Activated CD4-positive, alpha-beta T cell treated with anti-CD3 and anti-CD28 coated beads for 36 hours (primary cell): ENCODE measurements around the gene SNX30. TPM values are rescaled to one million over a fixed set of nuclear protein-coding genes. Genes with fewer than 3 reads are reported as not detected.

Experiments
- ATAC-seq: fragments of 200-7000 bp; cut with Tn5 transposase; one replicate; pipeline ENCODE4 v1.10.0; 2021; ENCODE audit warnings: mild to moderate bottlenecking, moderate library complexity
- CTCF ChIA-PET: fragments of 350-600 bp; sonication (Branson Sonifier 250); formaldehyde crosslinking; loops from one replicate; lab custom pipeline; 2021; ENCODE audit warnings: antibody characterized with exemption; lab: Charles Lee
- POLR2A ChIA-PET: fragments of 350-600 bp; sonication (Branson Sonifier 250); formaldehyde crosslinking; loops from one replicate; lab custom pipeline; 2021; ENCODE audit warnings: antibody characterized with exemption, inconsistent platforms; lab: Charles Lee
- DNase-seq: peaks from one replicate; pipeline ENCODE4 v3.0.0-alpha.2; 2020
- H3K27ac Mint-ChIP-seq: one replicate; pipeline ENCODE4 v1.8.0; 2021; ENCODE audit warnings: mixed read lengths
- H3K27me3 Mint-ChIP-seq: one replicate; pipeline ENCODE4 v1.8.0; 2021; ENCODE audit warnings: mixed read lengths
- H3K36me3 Mint-ChIP-seq: one replicate; pipeline ENCODE4 v1.8.0; 2021; ENCODE audit warnings: low read depth, mixed read lengths
- H3K4me1 Mint-ChIP-seq: one replicate; pipeline ENCODE4 v1.8.0; 2021; ENCODE audit warnings: mixed read lengths
- H3K4me3 Mint-ChIP-seq: one replicate; pipeline ENCODE4 v1.8.0; 2021; ENCODE audit warnings: mild to moderate bottlenecking, moderate library complexity, mixed read lengths
- H3K9me3 Mint-ChIP-seq: one replicate; pipeline ENCODE4 v1.8.0; 2021; ENCODE audit warnings: low read depth, mixed read lengths
- intact Hi-C, 2 experiments: fragments of 100-400 bp; cut with DNase I in 1 of 2; cut with micrococcal nuclease in 1 of 2; formaldehyde crosslinking; loops; one replicate each; pipeline versions ENCODE4 v1.14.2 to v1.15.1; 2022 to 2024; cut with DNase I, micrococcal nuclease
- total RNA-seq, 2 experiments: library from RNA; stranded (reverse); gene quantifications; one replicate each; pipeline ENCODE4 v1.2.3, GENCODE V29; 2021

Gene SNX30
- total RNA-seq, 2 experiments from 2014 or later: 4.2 to 4.6 TPM

- Mint-ChIP-seq H3K27me3 (no peaks in the 10 kb centered on the region), H3K27ac (no peak overlapping the region), H3K9me3 (no peaks in the 10 kb centered on the region), H3K36me3 (no peaks in the 10 kb centered on the region), H3K4me1 (peaks cover 8% of the 10 kb centered on the region), H3K4me3 (no peak overlapping the region)
- no peak for DNase-seq
- ChIA-PET POLR2A (no interaction called here), CTCF (interaction anchor here (0.6 to 1.4 kb wide), 2 partner anchors 13 to 70 kb away, joined by 3 to 6 read pairs; no protein-coding TSS in a partner anchor)
- intact Hi-C loops: no loop called here
- ATAC-seq: no peak
Observed at GRCh38 chr9:112858625-112859147, 108.1 kb downstream of the SNX30 start.

- DNase-seq (no peak), ATAC-seq (no peak)
- ChIA-PET POLR2A (no interaction called here), CTCF (interaction anchor here (1.2 kb wide), 1 partner anchor 15 kb away, joined by 8 read pairs; no protein-coding TSS in a partner anchor)
- H3K36me3 Mint-ChIP-seq: no peaks in the 10 kb centered on the region
- H3K27me3 Mint-ChIP-seq: no peaks in the 10 kb centered on the region
- H3K27ac Mint-ChIP-seq: no peak overlapping the region
- intact Hi-C loops: no loop called here
- H3K4me1 Mint-ChIP-seq: peaks cover 13% of the 10 kb centered on the region
- no peaks in the 10 kb centered on the region for H3K9me3 Mint-ChIP-seq
- H3K4me3 Mint-ChIP-seq: no peak overlapping the region
Observed at GRCh38 chr9:112860451-112860850, 109.9 kb downstream of the SNX30 start.

GRCh38 chr9:112861155-112861554, 110.6 kb downstream of the SNX30 start:
- Mint-ChIP-seq H3K36me3 (no peaks in the 10 kb centered on the region), H3K9me3 (no peaks in the 10 kb centered on the region), H3K4me1 (peaks cover 13% of the 10 kb centered on the region), H3K27ac (no peak overlapping the region), H3K27me3 (no peaks in the 10 kb centered on the region), H3K4me3 (no peak overlapping the region)
- DNase-seq (no peak), ATAC-seq (no peak)
- intact Hi-C loops: no loop called here
- ChIA-PET CTCF (interaction anchor here (1.2 kb wide), 1 partner anchor 16 kb away, joined by 8 read pairs; no protein-coding TSS in a partner anchor), POLR2A (no interaction called here)

- DNase-seq (no peak), ATAC-seq (no peak)
- no peak overlapping the region for H3K4me3 Mint-ChIP-seq
- H3K9me3 Mint-ChIP-seq: no peaks in the 10 kb centered on the region
- no peaks in the 10 kb centered on the region for H3K36me3 Mint-ChIP-seq
- peaks cover 13% of the 10 kb centered on the region for H3K4me1 Mint-ChIP-seq
- H3K27ac Mint-ChIP-seq: no peak overlapping the region
- ChIA-PET CTCF (no interaction called here), POLR2A (no interaction called here)
- intact Hi-C loops: no loop called here
- no peaks in the 10 kb centered on the region for H3K27me3 Mint-ChIP-seq
Observed at GRCh38 chr9:112861638-112862555, 111.3 kb downstream of the SNX30 start.

GRCh38 chr9:112863214-112863613, 112.7 kb downstream of the SNX30 start:
- ChIA-PET CTCF (no interaction called here), POLR2A (no interaction called here)
- DNase-seq (no peak), ATAC-seq (no peak)
- no peaks in the 10 kb centered on the region for H3K9me3 Mint-ChIP-seq
- H3K27ac Mint-ChIP-seq: peak overlapping the region; percentile 30
- no peaks in the 10 kb centered on the region for H3K36me3 Mint-ChIP-seq
- H3K27me3 Mint-ChIP-seq: no peaks in the 10 kb centered on the region
- intact Hi-C loops: no loop called here
- no peak overlapping the region for H3K4me3 Mint-ChIP-seq
- H3K4me1 Mint-ChIP-seq: peaks cover 23% of the 10 kb centered on the region

GRCh38 chr9:112863746-112864145, 113.2 kb downstream of the SNX30 start:
- Mint-ChIP-seq H3K27ac (peak overlapping the region; percentile 27), H3K4me3 (no peak overlapping the region), H3K36me3 (peaks cover 3% of the 10 kb centered on the region), H3K4me1 (peaks cover 23% of the 10 kb centered on the region), H3K27me3 (no peaks in the 10 kb centered on the region), H3K9me3 (no peaks in the 10 kb centered on the region)
- no peak for DNase-seq
- ChIA-PET POLR2A (no interaction called here), CTCF (no interaction called here)
- peak; percentile 66 for ATAC-seq
- intact Hi-C loops: no loop called here

GRCh38 chr9:112864403-112864802, 113.8 kb downstream of the SNX30 start:
- ChIA-PET POLR2A (no interaction called here), CTCF (no interaction called here)
- intact Hi-C loops: no loop called here
- Mint-ChIP-seq H3K27ac (no peak overlapping the region), H3K4me1 (peaks cover 23% of the 10 kb centered on the region), H3K4me3 (no peak overlapping the region), H3K9me3 (no peaks in the 10 kb centered on the region), H3K36me3 (peaks cover 3% of the 10 kb centered on the region), H3K27me3 (no peaks in the 10 kb centered on the region)
- ATAC-seq (no peak), DNase-seq (no peak)

- H3K36me3 Mint-ChIP-seq: peaks cover 4% of the 10 kb centered on the region
- H3K4me1 Mint-ChIP-seq: peaks cover 23% of the 10 kb centered on the region
- no peaks in the 10 kb centered on the region for H3K9me3 Mint-ChIP-seq
- no peak for DNase-seq
- H3K27ac Mint-ChIP-seq: no peak overlapping the region
- ATAC-seq: no peak
- no peak overlapping the region for H3K4me3 Mint-ChIP-seq
- POLR2A ChIA-PET: no interaction called here
- CTCF ChIA-PET: interaction anchor here (0.7 kb wide), 1 partner anchor 451 kb away, joined by 3 read pairs; no protein-coding TSS in a partner anchor
- H3K27me3 Mint-ChIP-seq: no peaks in the 10 kb centered on the region
- intact Hi-C loops: no loop called here
Observed at GRCh38 chr9:112864982-112865381, 114.4 kb downstream of the SNX30 start.

GRCh38 chr9:112866662-112867274, 116.2 kb downstream of the SNX30 start:
- DNase-seq: no peak
- ChIA-PET CTCF (interaction anchor here (2.2 kb wide), 1 partner anchor 36 kb away, joined by 6 read pairs; no protein-coding TSS in a partner anchor), POLR2A (no interaction called here)
- peaks cover 8% of the 10 kb centered on the region for H3K36me3 Mint-ChIP-seq
- peaks cover 23% of the 10 kb centered on the region for H3K4me1 Mint-ChIP-seq
- no peak overlapping the region for H3K4me3 Mint-ChIP-seq
- H3K27ac Mint-ChIP-seq: no peak overlapping the region
- no peaks in the 10 kb centered on the region for H3K9me3 Mint-ChIP-seq
- no peak for ATAC-seq
- H3K27me3 Mint-ChIP-seq: no peaks in the 10 kb centered on the region
- intact Hi-C loops: no loop called here

- DNase-seq: peak; percentile 59
- POLR2A ChIA-PET: interaction anchor here (0.7 kb wide), 1 partner anchor 19 kb away, joined by 4 read pairs; no protein-coding TSS in a partner anchor
- peak; percentile 92 for ATAC-seq
- Mint-ChIP-seq H3K4me1 (peaks cover 23% of the 10 kb centered on the region), H3K27me3 (no peaks in the 10 kb centered on the region), H3K9me3 (no peaks in the 10 kb centered on the region), H3K27ac (peak overlapping the region; percentile 68), H3K4me3 (no peak overlapping the region), H3K36me3 (peaks cover 8% of the 10 kb centered on the region)
- intact Hi-C loops: no loop called here
- CTCF ChIA-PET: interaction anchor here (2.2 kb wide), 1 partner anchor 36 kb away, joined by 6 read pairs; no protein-coding TSS in a partner anchor
Observed at GRCh38 chr9:112867275-112867991, 116.9 kb downstream of the SNX30 start.

- DNase-seq (no peak), ATAC-seq (no peak)
- CTCF ChIA-PET: interaction anchor here (1.0 to 2.2 kb wide), 2 partner anchors 22 to 35 kb away, joined by 3 to 6 read pairs; no protein-coding TSS in a partner anchor
- Mint-ChIP-seq H3K27me3 (no peaks in the 10 kb centered on the region), H3K4me3 (no peak overlapping the region), H3K36me3 (peaks cover 8% of the 10 kb centered on the region), H3K4me1 (peaks cover 17% of the 10 kb centered on the region), H3K27ac (no peak overlapping the region), H3K9me3 (no peaks in the 10 kb centered on the region)
- POLR2A ChIA-PET: no interaction called here
- intact Hi-C loops: no loop called here
Observed at GRCh38 chr9:112868461-112868860, 117.9 kb downstream of the SNX30 start.
